GM12878 (cell line): ENCODE results near the gene IFNLR1. TPM values are rescaled to one million over a fixed set of nuclear protein-coding genes. Genes with fewer than 3 reads are reported as not detected.

Source experiments
- ATAC-seq: fragments of 200-7000 bp; cut with Tn5 transposase; 3 replicates; pipeline ENCODE4 v1.9.1; 2020; ENCODE audit warnings: mild to moderate bottlenecking, moderate library complexity
- BruUV-seq: library from RNA; stranded (reverse); fragments of 400-500 nt; replicated peaks from 2 replicates; lab custom pipeline; 2021; lab: Mats Ljungman, UMichigan
- CTCF ChIA-PET: fragments of 300-600 bp; sonication (Branson Sonifier 250); formaldehyde crosslinking; extraction: SDS; loops from one replicate; lab custom pipeline; 2021; ENCODE audit warnings: inconsistent platforms; lab: Yijun Ruan, JAX
- POLR2A ChIA-PET: fragments of 350-600 bp; formaldehyde crosslinking; extraction: SDS; loops from one replicate; lab custom pipeline; 2021; ENCODE audit warnings: inconsistent platforms; lab: Charles Lee
- RAD21 ChIA-PET: fragments of 300-600 bp; sonication (Branson Sonifier 250); formaldehyde crosslinking; loops from one replicate; lab custom pipeline; 2023; ENCODE audit warnings: antibody characterized with exemption; ENCODE audit not compliant: unreplicated experiment; lab: Charles Lee
- SMC1A ChIA-PET: fragments of 300-600 bp; sonication (Branson Sonifier 250); formaldehyde crosslinking; loops from one replicate; lab custom pipeline; 2023; ENCODE audit not compliant: unreplicated experiment, uncharacterized antibody; lab: Charles Lee
- DNase-seq: peaks from one replicate; pipeline ENCODE4 v3.0.0-alpha.2; 2011; ENCODE audit warnings: low read depth, low spot score
- FAIRE-seq: peaks from 3 replicates; lab custom pipeline; 2011; peaks lifted over from hg19 to GRCh38; lab: Jason Lieb, UNC
- H2AFZ ChIP-seq: 2 replicates; pipeline ENCODE4 v1.6.0; 2011; ENCODE audit warnings: low read depth, low read length, control low read depth; ENCODE audit not compliant: control insufficient read depth
- H3K27ac ChIP-seq: 2 replicates; pipeline ENCODE4 v1.5.1; 2011; ENCODE audit warnings: control low read depth; ENCODE audit not compliant: control insufficient read depth, insufficient read depth
- H3K27me3 ChIP-seq, 2 experiments: replicated peaks in 1 of 2; 2 replicates each; pipeline versions ENCODE4 v1.6.0 to v1.6.1; 2011; ENCODE audit warnings: low read length in 1 of 2; ENCODE audit not compliant: control insufficient read depth in 2 of 2, insufficient read depth in 2 of 2
- H3K36me3 ChIP-seq, 2 experiments: 2 replicates each; pipeline ENCODE4 v1.5.1; 2011; ENCODE audit warnings: low read length in 1 of 2; ENCODE audit not compliant: control insufficient read depth in 2 of 2, insufficient read depth in 2 of 2
- H3K4me1 ChIP-seq: 2 replicates; pipeline ENCODE4 v1.6.1; 2011; ENCODE audit warnings: mild to moderate bottlenecking, low read length, moderate library complexity, mixed read lengths; ENCODE audit not compliant: control insufficient read depth, insufficient read depth
- H3K4me2 ChIP-seq: 2 replicates; pipeline ENCODE4 v1.6.0; 2011; ENCODE audit warnings: control low read depth; ENCODE audit not compliant: control insufficient read depth, insufficient read depth
- H3K4me3 ChIP-seq: fragments of 200-600 bp; sonication (generic); 2 replicates; pipeline ENCODE4 v1.5.1; 2016
- H3K79me2 ChIP-seq: 2 replicates; pipeline ENCODE4 v1.6.0; 2011; ENCODE audit warnings: low read length; ENCODE audit not compliant: control insufficient read depth, insufficient read depth
- H3K9ac ChIP-seq: 2 replicates; pipeline ENCODE4 v1.8.0; 2011; ENCODE audit warnings: low read length, control low read depth, mixed read lengths; ENCODE audit not compliant: control insufficient read depth, insufficient read depth
- H3K9me3 ChIP-seq: replicated peaks from 3 replicates; pipeline ENCODE4 v1.5.1; 2011; ENCODE audit warnings: mild to moderate bottlenecking, low read length; ENCODE audit not compliant: control insufficient read depth, insufficient read depth
- H4K20me1 ChIP-seq: 2 replicates; pipeline ENCODE4 v1.6.0; 2011; ENCODE audit not compliant: control insufficient read depth, insufficient read depth
- CTCF ChIP-seq, 3 experiments: IDR thresholded peaks in 2 of 3; conservative IDR thresholded peaks in 1 of 3; 2 replicates each; pipeline ENCODE4 v1.5.1; 2011; ENCODE audit warnings: low read depth in 3 of 3, low read length in 3 of 3, mild to moderate bottlenecking in 3 of 3, control low read depth in 2 of 3, moderate library complexity in 2 of 3, inconsistent platforms in 1 of 3, mixed read lengths in 1 of 3; ENCODE audit not compliant: control insufficient read depth in 2 of 3, insufficient read depth in 1 of 3; ENCODE audit errors: extremely low read depth in 1 of 3
- EP300 ChIP-seq, 2 experiments: fragments of 150-350 bp in 1 of 2; IDR thresholded peaks; 2 replicates each; pipeline ENCODE4 v1.6.1; 2011 to 2012; ENCODE audit warnings: low read depth in 2 of 2, low read length in 2 of 2, borderline replicate concordance in 1 of 2, improper control_type of control experiment in 1 of 2, inconsistent platforms in 1 of 2; ENCODE audit not compliant: control insufficient read depth in 1 of 2
- IRF4 ChIP-seq: IDR thresholded peaks from 2 replicates; pipeline ENCODE4 v1.6.1; 2011; ENCODE audit warnings: low read depth, low read length
- MEF2A ChIP-seq: IDR thresholded peaks from 2 replicates; pipeline ENCODE4 v1.6.1; 2011; ENCODE audit warnings: low read depth, mild to moderate bottlenecking, low read length, moderate library complexity; ENCODE audit not compliant: insufficient read depth
- YBX1 ChIP-seq: fragments of 450-650 bp; IDR thresholded peaks from 2 replicates; pipeline ENCODE4 v1.6.1; 2016; ENCODE audit warnings: antibody characterized with exemption
- WGBS: methylation state at CpG from one replicate; pipeline ENCODE4 v1.1.6; 2016; ENCODE audit warnings: low lambda C conversion rate; ENCODE audit not compliant: insufficient replicate concordance, insufficient coverage; ENCODE audit errors: missing lambda C conversion rate; 5-methylcytosine and 5-hydroxymethylcytosine counted together
- in situ Hi-C: fragments of 300-500 bp; cut with MboI; formaldehyde crosslinking; loops from 9 replicates; pipeline ENCODE4 v1.14.3; 2018; ENCODE audit warnings: mixed read lengths
- intact Hi-C: fragments of 100-400 bp; cut with micrococcal nuclease; formaldehyde crosslinking; loops from one replicate; pipeline ENCODE4 v1.14.2; 2022; ENCODE audit not compliant: unreplicated experiment
- polyA plus RNA-seq, 11 experiments: library from polyadenylated mRNA; depleted of rRNA in 4 of 11; unstranded in 6 of 11; stranded (reverse) in 5 of 11; fragments of >200 nt; fragmentation: Nextera tagmentation in 4 of 11; fragmentation: Illumina TruSeq in 1 of 11; extraction: Ambion mirVana in 4 of 11; extraction: Trizol in 1 of 11; gene quantifications; 1 replicate in 1 of 11; 2 replicates in 10 of 11; pipeline versions ENCODE4 v1.2.1 to v1.2.3, GENCODE V29; 2011 to 2016; ENCODE audit warnings: inconsistent platforms in 2 of 11, missing spikeins in 2 of 11, low read depth in 1 of 11
- total RNA-seq, 4 experiments: library from RNA; depleted of rRNA in 3 of 4; stranded (reverse); fragments of >200 nt in 3 of 4; fragmentation: Illumina TruSeq in 1 of 4; extraction: Trizol in 1 of 4; gene quantifications; 2 replicates each; pipeline versions ENCODE4 v1.2.1 to v1.2.3, GENCODE V29; 2013 to 2021

IFNLR1 gene
- total and polyA plus RNA-seq, 10 of the 15 experiments (the other 5 are each of a cell fraction or from before 2014, with no cell fraction given), result 0.31 to 5.6 (median 3.9) TPM

- ChIA-PET POLR2A (interaction anchor here (0.6 kb wide), 1 partner anchor 38 kb away, joined by 3 read pairs; no protein-coding TSS in a partner anchor), SMC1A (interaction anchor here (0.8 kb wide), 1 partner anchor 33 kb away, joined by 3 read pairs; no protein-coding TSS in a partner anchor), RAD21 (interaction anchor here (1.1 kb wide), 1 partner anchor 25 kb away, joined by 4 read pairs; no protein-coding TSS in a partner anchor)
- Histone ChIP-seq H3K79me2 (no peaks in the 10 kb centered on the region), H3K4me2 (no peak overlapping the region), H3K27ac (no peak overlapping the region)
- ATAC-seq, result no peak
- TF ChIP-seq EP300 (IDR thresholded peaks at IDR 0.05; ENCODE audit: borderline replicate concordance in 1 of 2, control insufficient read depth in 1 of 2, low read depth in 2 of 2, low read length in 2 of 2) (no peak), YBX1 (no peak), MEF2A (no peak), IRF4 (no peak), CTCF (IDR thresholded peaks at IDR 0.05 in 2 of 3, conservative IDR thresholded peaks at IDR 0.05 in 1 of 3; ENCODE audit: control insufficient read depth in 2 of 3, extremely low read depth in 1 of 3, insufficient read depth in 1 of 3, low read depth in 3 of 3, low read length in 3 of 3) (no peak)
- TF ChIP-seq, all 136 proteins: peak for 0
- DNase-seq (no peak), FAIRE-seq (no peak)
- BruUV-seq, result no TSS peak
- no peak overlapping the region for H3K4me3 ChIP-seq
- no peak overlapping the region for H2AFZ ChIP-seq
- intact Hi-C loops, result no loop called here
- no peaks in the 10 kb centered on the region for H3K27me3 ChIP-seq
- H3K36me3 ChIP-seq, result peaks cover 0 to 7% of the 10 kb centered on the region in 2 experiments; a peak in 1 of 4 replicates
- H3K9me3 ChIP-seq, result no peaks in the 10 kb centered on the region
- in situ Hi-C loops, result no loop called here
- no peaks in the 10 kb centered on the region for H4K20me1 ChIP-seq
- H3K9ac ChIP-seq, result no peak overlapping the region
- no peaks in the 10 kb centered on the region for H3K4me1 ChIP-seq
- CTCF ChIA-PET, result interaction anchor here (1.1 kb wide), 1 partner anchor 15 kb away, joined by 4 read pairs; no protein-coding TSS in a partner anchor
- 78% methylated on average over 2 of the region's 2 CpGs for WGBS
These were observed 21.6 kb downstream of the IFNLR1 start for GRCh38 chr1:24165500-24165899.
